ENCODE measurements around the gene LMAN1L. TPM values are rescaled to one million over a fixed set of nuclear protein-coding genes. Genes with fewer than 3 reads are reported as not detected.
A peak's percentile ranks its signal among the peaks of the same experiment; 100 is the strongest.
"Not testable (repeated sequence)": the region's sequence is repeated elsewhere in the genome, so short reads cannot be mapped to it uniquely, and the experiment has no call there.

LMAN1L gene
- total RNA-seq, 4 donors from 2014 or later, result 0.42 TPM; not detected in 3

DNA sequence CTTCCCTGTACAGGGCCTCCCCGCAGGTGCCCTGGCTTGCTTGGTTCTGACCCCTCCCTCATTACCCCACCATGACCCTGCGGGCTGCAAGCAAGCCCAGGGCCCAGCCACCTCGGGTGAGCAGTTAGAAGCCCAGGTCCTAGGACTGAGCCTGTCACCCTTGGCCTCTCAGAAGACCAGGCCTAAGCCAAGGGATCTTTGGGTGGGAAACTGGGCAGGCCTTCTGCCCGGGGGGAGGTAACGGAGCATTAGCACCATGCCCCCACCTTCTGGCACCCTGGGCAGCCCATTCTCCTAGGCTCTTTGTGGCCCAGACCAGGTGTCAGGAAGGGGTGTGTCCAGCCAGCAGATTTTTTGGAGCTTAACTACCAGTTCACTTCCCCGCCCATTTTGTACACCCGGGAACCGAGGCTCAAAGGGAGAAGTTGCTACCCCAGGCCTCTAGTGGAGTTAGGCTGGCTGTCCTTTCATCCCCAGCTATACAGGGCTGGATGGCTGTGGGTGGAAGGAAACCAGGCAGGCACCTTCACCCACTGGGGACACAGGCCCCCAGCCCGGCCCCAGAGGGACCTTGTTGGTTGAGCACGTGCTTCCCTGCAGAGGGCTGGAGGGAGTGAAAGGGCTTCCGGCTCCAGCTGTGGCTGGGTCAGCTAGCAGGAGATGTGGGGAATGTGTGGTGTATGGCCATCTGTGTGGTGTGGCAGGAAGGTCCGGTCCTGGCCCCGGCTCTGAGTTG is 29.4 kb upstream of the LMAN1L start:
- no peaks in the 10 kb centered on the region for H3K9me3 ChIP-seq
- 5% methylated on average over 12 to 13 of the region's 13 CpGs for WGBS, 2 donors
- peak overlapping the region; percentile 76 to 93 (median 86) for H3K4me3 ChIP-seq
- peaks cover 0 to 81% (median 72%) of the 10 kb centered on the region in 4 donors for H3K4me1 ChIP-seq
- DNase-seq (ENCODE audit: low spot score in 2 of 2), result no peak
- peak overlapping the region; percentile 60 to 91 (median 88) for H3K27ac ChIP-seq
- no peaks in the 10 kb centered on the region for H3K27me3 ChIP-seq
- TF ChIP-seq POLR2A (IDR thresholded peaks at IDR 0.05) (no peak), EP300 (IDR thresholded peaks at IDR 0.05) (no peak)
- TF ChIP-seq, protein P1, sequence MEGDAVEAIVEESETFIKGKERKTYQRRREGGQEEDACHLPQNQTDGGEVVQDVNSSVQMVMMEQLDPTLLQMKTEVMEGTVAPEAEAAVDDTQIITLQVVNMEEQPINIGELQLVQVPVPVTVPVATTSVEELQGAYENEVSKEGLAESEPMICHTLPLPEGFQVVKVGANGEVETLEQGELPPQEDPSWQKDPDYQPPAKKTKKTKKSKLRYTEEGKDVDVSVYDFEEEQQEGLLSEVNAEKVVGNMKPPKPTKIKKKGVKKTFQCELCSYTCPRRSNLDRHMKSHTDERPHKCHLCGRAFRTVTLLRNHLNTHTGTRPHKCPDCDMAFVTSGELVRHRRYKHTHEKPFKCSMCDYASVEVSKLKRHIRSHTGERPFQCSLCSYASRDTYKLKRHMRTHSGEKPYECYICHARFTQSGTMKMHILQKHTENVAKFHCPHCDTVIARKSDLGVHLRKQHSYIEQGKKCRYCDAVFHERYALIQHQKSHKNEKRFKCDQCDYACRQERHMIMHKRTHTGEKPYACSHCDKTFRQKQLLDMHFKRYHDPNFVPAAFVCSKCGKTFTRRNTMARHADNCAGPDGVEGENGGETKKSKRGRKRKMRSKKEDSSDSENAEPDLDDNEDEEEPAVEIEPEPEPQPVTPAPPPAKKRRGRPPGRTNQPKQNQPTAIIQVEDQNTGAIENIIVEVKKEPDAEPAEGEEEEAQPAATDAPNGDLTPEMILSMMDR (IDR thresholded peaks at IDR 0.05), result peak in 1 of 5 experiments; percentile 9
- no peaks in the 10 kb centered on the region for H3K36me3 ChIP-seq

DNA sequence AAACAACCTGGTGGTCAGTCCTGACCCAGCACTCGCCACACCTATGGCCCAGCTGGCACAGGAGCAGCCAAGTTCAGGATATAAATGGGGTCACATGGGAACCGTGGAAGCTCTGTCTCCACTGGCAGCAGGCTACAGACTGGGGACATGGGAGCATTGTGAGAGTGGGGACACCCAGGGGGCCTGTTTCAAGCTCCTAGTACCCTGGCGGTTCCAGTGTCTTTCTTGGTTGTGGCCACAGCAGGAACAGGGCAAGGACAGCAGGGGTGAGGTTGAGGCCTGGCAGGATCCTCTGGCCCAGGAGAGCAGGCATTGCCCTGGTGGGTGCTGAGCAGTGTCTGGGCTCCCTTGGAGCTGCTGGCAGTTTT is 28.8 kb upstream of the LMAN1L start:
- H3K36me3 ChIP-seq, result no peaks in the 10 kb centered on the region
- peak overlapping the region in 3 of 4 donors; percentile 88 to 91 (median 88) for H3K27ac ChIP-seq
- TF ChIP-seq EP300 (IDR thresholded peaks at IDR 0.05) (no peak), POLR2A (IDR thresholded peaks at IDR 0.05) (no peak)
- TF ChIP-seq, protein P1 (IDR thresholded peaks at IDR 0.05), result no peak
- H3K4me3 ChIP-seq, result peak overlapping the region; percentile 76 to 93 (median 86)
- no peak for DNase-seq (ENCODE audit: low spot score in 2 of 2)
- 27 to 54% methylated on average over 2 of the region's 3 CpGs for WGBS, 2 donors
- no peaks in the 10 kb centered on the region for H3K27me3 ChIP-seq
- peaks cover 0 to 83% (median 77%) of the 10 kb centered on the region in 4 donors for H3K4me1 ChIP-seq
- H3K9me3 ChIP-seq, result no peaks in the 10 kb centered on the region

DNA sequence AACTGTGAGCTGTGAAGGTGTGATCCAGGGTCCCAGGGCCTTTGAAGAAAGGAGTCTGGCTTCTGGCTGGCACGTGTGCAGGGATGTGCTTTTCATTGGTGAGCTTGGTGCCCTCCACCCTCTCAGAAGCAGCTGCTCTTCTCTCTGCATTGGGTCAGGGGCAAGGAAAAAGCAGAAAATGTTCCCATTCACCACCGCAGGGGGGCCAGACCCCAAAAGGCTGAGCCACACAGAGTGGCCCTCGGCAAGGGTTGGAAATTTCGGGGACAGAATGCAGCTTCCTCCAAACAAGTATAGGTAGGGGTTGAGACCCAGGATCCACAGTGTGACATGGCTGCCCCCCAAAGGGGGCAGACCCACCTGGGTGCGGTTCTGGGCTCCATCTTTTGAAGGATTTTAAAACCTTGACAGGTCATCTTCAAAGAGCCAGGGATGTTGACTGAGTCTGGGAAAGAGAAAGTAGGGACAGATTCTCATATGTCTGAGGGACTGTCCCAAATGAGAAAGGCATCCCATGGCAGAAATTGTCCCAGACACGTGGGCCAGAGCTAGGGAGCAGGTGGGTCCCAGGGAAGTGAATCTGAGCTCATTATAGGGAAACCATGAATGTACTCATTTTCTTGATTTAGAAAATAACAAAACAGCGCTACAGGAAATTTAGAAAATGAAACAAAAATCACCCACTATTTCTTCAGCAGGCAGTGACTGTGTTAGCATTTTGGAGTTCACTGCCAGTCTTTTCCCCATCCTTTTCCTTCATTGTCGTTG is 28.0 kb upstream of the LMAN1L start:
- Histone ChIP-seq H3K27me3 (no peaks in the 10 kb centered on the region), H3K9me3 (no peaks in the 10 kb centered on the region), H3K36me3 (no peaks in the 10 kb centered on the region), H3K4me1 (peaks cover 0 to 91% (median 80%) of the 10 kb centered on the region in 4 donors), H3K4me3 (peak overlapping the region in 1 of 4 donors; percentile 93), H3K27ac (peak overlapping the region in 3 of 4 donors; percentile 88 to 91 (median 88))
- TF ChIP-seq, protein P1 (IDR thresholded peaks at IDR 0.05), result no peak
- TF ChIP-seq POLR2A (IDR thresholded peaks at IDR 0.05) (no peak), EP300 (IDR thresholded peaks at IDR 0.05) (no peak)
- WGBS, 2 donors, result 57 to 73% methylated on average over 7 to 8 of the region's 8 CpGs
- DNase-seq (ENCODE audit: low spot score in 2 of 2), result no peak

DNA sequence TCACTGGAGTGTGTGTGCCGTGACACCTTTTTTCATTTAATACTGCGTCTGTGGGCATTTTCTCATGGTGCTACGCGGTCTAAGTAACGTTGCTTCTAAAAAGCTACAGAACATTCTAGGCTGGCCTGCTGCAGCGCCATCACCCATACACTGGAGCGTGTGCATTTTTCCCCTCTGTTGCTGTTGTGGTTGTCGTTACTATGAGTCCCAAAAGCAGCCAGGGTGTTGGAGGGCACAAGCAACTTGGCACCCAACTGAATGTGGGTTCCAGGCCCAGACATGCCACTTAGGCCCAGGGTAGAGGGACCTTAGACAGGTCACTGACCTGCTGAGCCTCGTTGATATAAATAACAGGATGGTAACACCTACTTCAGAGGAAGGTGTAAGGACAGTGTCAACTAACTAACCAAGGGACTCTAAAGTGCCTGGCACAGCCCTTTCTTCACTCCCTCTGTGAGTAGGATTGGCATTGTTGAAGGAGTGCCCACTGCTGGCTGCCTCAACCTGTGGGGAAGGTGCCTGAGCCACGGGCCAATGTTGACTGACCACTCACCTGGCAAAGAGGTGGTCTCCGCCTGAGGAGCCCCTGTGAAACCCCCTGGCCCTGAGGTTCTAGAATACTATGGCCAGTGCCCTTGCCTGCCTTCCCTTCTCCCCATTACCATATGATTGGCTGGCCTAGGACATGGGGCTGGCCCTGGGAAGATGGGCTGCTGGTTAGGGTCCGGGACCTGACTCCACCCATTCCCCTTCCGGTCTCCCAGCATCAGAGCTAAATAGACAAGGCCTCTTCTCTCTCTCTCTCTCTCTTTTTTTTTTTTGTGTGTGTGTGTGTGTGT is 27.2 kb upstream of the LMAN1L start:
- Histone ChIP-seq H3K9me3 (no peaks in the 10 kb centered on the region), H3K27ac (peak overlapping the region in 3 of 4 donors; percentile 88 to 91 (median 88)), H3K4me3 (peak overlapping the region in 1 of 4 donors; percentile 13), H3K4me1 (peaks cover 0 to 93% (median 84%) of the 10 kb centered on the region in 4 donors), H3K36me3 (no peaks in the 10 kb centered on the region), H3K27me3 (no peaks in the 10 kb centered on the region)
- DNase-seq (ENCODE audit: low spot score in 2 of 2), result no peak
- TF ChIP-seq EP300 (IDR thresholded peaks at IDR 0.05) (no peak), POLR2A (IDR thresholded peaks at IDR 0.05) (no peak)
- TF ChIP-seq, protein P1 (IDR thresholded peaks at IDR 0.05), result no peak
- WGBS, 2 donors, result 57 to 68% methylated on average over 12 to 13 of the region's 13 CpGs

DNA sequence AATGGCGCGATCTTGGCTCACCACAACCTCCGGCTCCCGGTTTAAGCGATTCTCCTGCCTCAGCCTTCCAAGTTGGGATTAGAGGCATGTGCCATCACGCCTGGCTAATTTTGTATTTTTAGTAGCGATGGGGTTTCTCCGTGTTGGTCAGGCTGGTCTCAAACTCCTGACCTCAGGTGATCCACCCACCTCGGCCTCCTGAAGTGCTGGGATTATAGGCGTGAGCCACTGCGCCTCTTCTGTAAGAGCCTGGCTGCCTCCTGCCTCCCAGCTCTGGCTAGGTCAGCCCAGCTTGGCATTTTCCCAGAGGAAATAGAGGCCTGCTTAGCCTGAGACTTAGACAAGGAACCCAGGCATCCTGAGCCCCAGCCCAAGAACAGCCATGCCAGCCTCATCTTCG is 26.6 kb upstream of the LMAN1L start:
- not testable (repeated sequence) for H3K9me3 ChIP-seq; DNase-seq (ENCODE audit: low spot score in 2 of 2); H3K36me3 ChIP-seq; H3K4me3 ChIP-seq; H3K27me3 ChIP-seq
- 78 to 83% methylated on average over 12 of the region's 12 CpGs for WGBS, 2 donors
- Histone ChIP-seq H3K27ac (peak overlapping the region in 3 of 4 donors; percentile 82 to 88 (median 88)), H3K4me1 (peaks cover 0 to 93% (median 87%) of the 10 kb centered on the region in 4 donors)

Data from tibial nerve (tissue), 4 donors.